GM10266 (cell line): Measurements from ENCODE around the gene FOLR2.
A peak's percentile ranks its signal among the peaks of the same experiment; 100 is the strongest.

ENCODE experiments used
- DNase-seq: peaks from one replicate; pipeline ENCODE4 v3.0.0; 2012; ENCODE audit errors: extremely low spot score
- TF ChIP-seq, protein P1 (sequence below): IDR thresholded peaks from 2 replicates; pipeline ENCODE4 v1.5.1; 2012; ENCODE audit warnings: mild to moderate bottlenecking, low read depth; ENCODE audit not compliant: control insufficient read depth, insufficient read depth; ENCODE audit errors: missing control alignments

The FOLR2 gene

DNA sequence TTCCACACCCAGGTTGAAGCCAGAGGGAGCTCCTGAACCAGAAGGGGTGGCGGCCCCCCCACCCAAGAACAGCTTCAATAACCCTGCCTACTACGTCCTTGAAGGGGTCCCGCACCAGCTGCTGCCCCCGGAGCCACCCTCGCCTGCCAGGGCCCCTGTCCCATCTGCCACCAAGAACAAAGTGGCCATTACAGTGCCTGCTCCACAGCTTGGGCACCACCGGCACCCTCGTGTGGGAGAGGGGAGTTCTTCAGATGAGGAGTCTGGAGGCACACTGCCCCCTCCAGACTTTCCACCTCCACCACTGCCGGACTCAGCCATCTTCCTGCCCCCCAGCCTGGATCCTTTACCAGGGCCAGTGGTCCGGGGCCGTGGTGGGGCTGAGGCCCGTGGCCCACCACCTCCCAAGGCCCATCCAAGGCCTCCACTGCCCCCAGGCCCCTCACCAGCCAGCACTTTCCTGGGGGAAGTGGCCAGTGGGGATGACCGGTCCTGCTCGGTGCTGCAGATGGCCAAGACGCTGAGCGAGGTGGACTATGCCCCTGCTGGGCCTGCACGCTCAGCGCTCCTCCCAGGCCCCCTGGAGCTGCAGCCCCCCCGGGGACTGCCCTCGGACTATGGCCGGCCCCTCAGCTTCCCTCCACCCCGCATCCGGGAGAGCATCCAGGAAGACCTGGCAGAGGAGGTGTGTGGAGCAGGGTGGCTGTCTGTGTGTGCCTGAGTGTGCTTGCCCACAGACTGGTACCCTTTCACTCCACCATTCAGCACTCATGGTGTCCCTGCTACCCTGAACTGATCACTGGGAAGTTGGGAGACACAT, 20.7 kb downstream of the FOLR2 start:
- TF ChIP-seq, protein P1, sequence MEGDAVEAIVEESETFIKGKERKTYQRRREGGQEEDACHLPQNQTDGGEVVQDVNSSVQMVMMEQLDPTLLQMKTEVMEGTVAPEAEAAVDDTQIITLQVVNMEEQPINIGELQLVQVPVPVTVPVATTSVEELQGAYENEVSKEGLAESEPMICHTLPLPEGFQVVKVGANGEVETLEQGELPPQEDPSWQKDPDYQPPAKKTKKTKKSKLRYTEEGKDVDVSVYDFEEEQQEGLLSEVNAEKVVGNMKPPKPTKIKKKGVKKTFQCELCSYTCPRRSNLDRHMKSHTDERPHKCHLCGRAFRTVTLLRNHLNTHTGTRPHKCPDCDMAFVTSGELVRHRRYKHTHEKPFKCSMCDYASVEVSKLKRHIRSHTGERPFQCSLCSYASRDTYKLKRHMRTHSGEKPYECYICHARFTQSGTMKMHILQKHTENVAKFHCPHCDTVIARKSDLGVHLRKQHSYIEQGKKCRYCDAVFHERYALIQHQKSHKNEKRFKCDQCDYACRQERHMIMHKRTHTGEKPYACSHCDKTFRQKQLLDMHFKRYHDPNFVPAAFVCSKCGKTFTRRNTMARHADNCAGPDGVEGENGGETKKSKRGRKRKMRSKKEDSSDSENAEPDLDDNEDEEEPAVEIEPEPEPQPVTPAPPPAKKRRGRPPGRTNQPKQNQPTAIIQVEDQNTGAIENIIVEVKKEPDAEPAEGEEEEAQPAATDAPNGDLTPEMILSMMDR = no peak
- DNase-seq = no peak

DNA sequence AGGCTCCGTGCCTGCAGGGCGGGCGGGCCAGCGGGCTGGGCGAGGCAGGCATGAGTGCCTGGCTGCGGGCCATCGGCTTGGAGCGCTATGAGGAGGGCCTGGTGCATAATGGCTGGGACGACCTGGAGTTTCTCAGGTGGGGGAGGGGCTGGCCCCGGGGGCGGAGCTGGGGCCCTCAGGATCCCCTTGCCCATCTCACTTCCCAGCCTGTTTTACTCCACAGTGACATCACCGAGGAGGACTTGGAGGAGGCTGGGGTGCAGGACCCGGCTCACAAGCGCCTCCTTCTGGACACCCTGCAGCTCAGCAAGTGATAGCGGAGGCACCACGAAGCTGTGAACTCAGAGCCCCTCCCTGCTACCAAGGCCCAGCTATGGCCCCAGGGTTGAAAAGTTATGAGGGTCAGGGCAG, 21.5 kb downstream of the FOLR2 start:
- TF ChIP-seq, protein P1 = peak; percentile 77
- peak; percentile 89 for DNase-seq

DNA sequence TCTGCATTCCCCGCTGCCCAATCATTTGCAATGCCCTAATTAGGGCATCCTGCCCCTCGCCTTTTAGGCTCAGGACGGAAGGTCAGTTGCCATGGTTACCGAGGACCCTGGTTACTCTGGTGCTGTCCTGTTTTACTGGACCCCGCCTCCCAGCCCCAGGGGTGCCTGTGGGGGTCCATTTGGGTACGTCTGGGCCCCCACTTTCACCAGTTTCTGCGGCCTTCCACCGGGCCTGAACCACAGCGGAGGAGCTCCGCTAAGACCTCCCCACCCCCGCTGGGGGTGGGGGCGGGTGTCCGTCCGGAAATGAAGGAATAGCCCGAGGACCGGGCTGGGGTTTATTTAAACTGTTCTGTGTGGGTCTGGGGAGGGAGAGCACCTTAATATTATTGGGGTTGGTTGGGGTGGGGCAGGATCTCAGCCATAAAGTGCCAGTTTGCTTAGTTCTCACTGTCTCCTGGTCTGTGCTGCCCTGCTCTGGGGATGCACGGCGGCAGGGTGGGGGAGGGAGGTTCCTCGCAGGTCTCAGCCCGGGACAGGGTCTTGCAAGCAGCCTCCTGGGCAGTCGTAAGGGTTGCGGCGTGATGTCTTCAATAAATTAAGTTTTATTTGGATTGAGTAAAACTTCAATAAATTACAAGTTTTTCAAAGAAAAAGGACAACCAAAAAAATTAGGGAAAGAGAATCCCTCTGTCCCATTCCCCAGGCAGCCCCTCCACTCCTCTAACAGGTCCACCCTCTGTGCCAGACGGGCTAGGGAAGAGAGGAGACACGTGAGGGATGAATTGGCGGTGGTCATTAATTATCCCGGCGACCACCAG, 22.1 kb downstream of the FOLR2 start:
- no peak for DNase-seq
- TF ChIP-seq, protein P1 = no peak

DNA sequence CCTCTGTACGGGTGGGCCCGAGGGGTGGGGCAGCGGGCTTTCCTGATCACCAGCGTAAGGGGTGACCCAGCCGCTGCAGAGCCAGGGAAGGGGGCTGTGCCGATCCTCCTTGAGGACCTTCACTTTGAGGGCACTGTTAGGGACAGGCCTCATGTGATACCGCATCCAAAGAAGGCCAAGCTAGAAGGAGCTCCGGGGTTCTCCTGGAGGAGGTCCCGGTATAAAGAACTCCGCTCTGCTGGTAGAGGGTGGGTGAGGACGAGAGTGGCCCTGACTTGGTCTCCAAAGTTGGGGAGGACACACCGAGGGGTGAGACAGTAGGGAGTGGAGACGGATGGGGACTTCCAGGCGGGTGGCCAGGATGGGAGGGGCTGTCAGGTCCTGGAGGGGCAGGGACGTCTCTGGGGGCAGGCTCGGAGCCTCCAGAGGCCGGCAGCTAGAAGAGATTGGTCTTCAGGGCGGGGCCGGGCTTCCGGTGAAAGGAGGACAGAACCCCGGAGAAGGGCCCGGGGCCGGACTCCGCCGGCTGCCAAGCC, 22.8 kb downstream of the FOLR2 start:
- TF ChIP-seq, protein P1 = no peak
- DNase-seq = peak; percentile 88

DNA sequence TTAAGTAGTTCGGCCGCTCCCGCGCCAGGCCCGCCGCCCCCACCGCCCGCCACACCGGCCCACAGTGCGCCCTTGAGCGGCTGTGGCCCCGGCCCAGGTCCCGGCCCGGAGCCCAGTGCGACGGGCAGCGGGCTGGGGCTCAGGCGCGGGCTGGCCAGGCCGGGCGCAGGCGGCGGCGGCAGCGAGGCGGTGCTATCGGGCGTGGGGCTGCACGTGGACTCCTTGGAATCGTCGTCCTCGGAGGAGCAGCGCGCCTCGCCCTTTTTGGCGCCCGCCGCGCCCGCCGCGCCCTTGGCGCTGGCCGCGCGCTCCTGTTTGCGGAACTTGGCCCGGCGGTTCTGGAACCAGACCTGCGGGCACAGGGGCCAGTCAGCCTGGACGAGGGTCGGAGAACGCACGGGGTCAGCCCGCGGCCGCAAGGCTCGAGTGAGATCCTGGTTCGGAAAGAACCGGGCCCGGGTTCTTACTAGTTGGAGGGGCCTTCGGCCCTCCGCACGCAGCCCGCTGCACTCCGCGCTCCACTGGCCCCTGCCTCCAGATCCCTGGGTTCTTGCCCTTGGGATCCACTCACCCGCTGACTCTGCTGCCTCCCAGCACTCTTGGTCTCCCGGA, 23.4 kb downstream of the FOLR2 start:
- DNase-seq = no peak
- TF ChIP-seq, protein P1 = no peak

DNA sequence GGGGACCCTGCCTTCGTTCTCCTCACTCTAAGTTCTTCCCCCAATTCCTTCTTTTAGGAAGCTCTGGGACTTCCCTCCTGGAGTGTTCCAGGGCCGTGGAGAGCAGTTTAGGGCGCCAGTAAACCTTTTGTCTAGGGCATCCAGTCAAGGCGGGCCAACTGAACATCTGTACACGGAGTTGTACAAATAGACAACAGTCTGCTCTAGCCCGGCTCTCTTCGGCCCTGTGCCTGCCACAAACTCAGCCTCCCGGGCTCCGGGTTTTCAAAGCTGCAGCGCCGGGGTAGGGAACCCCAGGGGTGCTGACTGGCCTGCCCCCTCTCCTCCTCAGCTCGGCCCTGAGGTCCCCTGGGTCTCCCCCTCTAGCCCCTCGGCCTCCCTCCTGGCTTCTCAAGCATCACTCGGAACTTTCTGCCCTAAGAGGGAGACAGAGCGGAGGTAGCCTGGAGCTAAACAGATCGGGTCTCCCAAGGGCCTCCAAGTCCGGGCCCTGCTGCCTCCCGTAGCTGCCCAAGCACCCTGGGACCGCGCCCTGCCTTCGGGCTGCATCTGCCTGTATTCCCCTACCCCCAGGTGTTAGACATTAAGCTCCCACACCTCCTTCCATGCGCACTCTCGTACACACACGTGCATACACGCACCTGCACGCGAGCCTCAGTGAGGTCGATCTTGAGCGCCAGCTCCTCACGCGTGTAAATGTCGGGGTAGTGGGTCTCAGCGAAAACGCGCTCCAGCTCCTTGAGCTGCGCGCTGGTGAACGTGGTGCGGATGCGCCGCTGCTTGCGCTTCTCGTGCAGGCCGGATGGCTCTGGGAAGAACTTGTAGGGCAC, 24.1 kb downstream of the FOLR2 start:
- DNase-seq = peak; percentile 70

More for the DNA sequence above, 24.1 kb downstream of the FOLR2 start:
- TF ChIP-seq, protein P1 = no peak
